ENCODE data around the gene ZFC3H1.
A peak's percentile ranks its signal among the peaks of the same experiment; 100 is the strongest.
"Not testable (repeated sequence)": the region's sequence is repeated elsewhere in the genome, so short reads cannot be mapped to it uniquely, and the experiment has no call there.

The ZFC3H1 gene

GRCh38 chr12:71663561-71664410 is at the start of gene ZFC3H1, which contains the start of gene THAP2:
Gene ZFC3H1 (minus strand): TSS chr12:71663848. CDS start chr12:71663610, 238 bp downstream.
Gene THAP2 (plus strand): TSS chr12:71664301. CDS start chr12:71664510, 209 bp downstream.
- peak; percentile 99 for DNase-seq

- DNase-seq = no peak
Measured at GRCh38 chr12:71710276-71711125, 46.9 kb upstream of the ZFC3H1 start.

- no peak for DNase-seq
Measured at GRCh38 chr12:71708658-71709057, 45.0 kb upstream of the ZFC3H1 start.

GRCh38 chr12:71704920-71705319 is 41.3 kb upstream of the ZFC3H1 start:
- no peak for DNase-seq

GRCh38 chr12:71703206-71703605 is 39.6 kb upstream of the ZFC3H1 start:
- DNase-seq = no peak

- no peak for DNase-seq
Measured at GRCh38 chr12:71702590-71702989, 38.9 kb upstream of the ZFC3H1 start.

GRCh38 chr12:71702181-71702580 is 38.5 kb upstream of the ZFC3H1 start:
- DNase-seq = not testable (repeated sequence)

GRCh38 chr12:71695782-71696181 is 32.1 kb upstream of the ZFC3H1 start:
- no peak for DNase-seq

- DNase-seq = no peak
Measured at GRCh38 chr12:71694099-71694820, 30.6 kb upstream of the ZFC3H1 start.

GRCh38 chr12:71693651-71694050 is 30.0 kb upstream of the ZFC3H1 start:
- DNase-seq = not testable (repeated sequence)

GRCh38 chr12:71693126-71693525 is 29.5 kb upstream of the ZFC3H1 start:
- DNase-seq = no peak

GRCh38 chr12:71691504-71692129 is 28.0 kb upstream of the ZFC3H1 start:
- no peak for DNase-seq

- no peak for DNase-seq
Measured at GRCh38 chr12:71688961-71689570, 25.4 kb upstream of the ZFC3H1 start.

- DNase-seq = not testable (repeated sequence)
Measured at GRCh38 chr12:71687172-71687571, 23.5 kb upstream of the ZFC3H1 start.

GRCh38 chr12:71686658-71687025 is 23.0 kb upstream of the ZFC3H1 start:
- DNase-seq = no peak

- DNase-seq = peak; percentile 95
Measured at GRCh38 chr12:71685914-71686657, 22.4 kb upstream of the ZFC3H1 start, which contains the start of gene TMEM19. Gene TMEM19 (plus strand): TSS chr12:71686082. CDS start chr12:71686681, 599 bp downstream.

GRCh38 chr12:71685312-71685906 is 21.8 kb upstream of the ZFC3H1 start:
- no peak for DNase-seq

GRCh38 chr12:71684081-71684480 is 20.4 kb upstream of the ZFC3H1 start:
- peak; percentile 6 for DNase-seq

GRCh38 chr12:71683633-71684032 is 20.0 kb upstream of the ZFC3H1 start:
- DNase-seq = no peak

- no peak for DNase-seq
Measured at GRCh38 chr12:71682466-71682865, 18.8 kb upstream of the ZFC3H1 start.

GRCh38 chr12:71671816-71672215 is 8.2 kb upstream of the ZFC3H1 start:
- no peak for DNase-seq
